ENCODE data around the gene MPIG6B.

The MPIG6B gene

GRCh38 chr6:31765559-31765909 is 42.4 kb downstream of the MPIG6B start:
- Histone ChIP-seq H3K4me1 (ENCODE audit: low read length) (peaks cover 16% of the 10 kb centered on the region), H3K9me3 (replicated peaks; ENCODE audit: insufficient read depth, low read length) (no peaks in the 10 kb centered on the region), H3K9ac (ENCODE audit: low read length) (no peak overlapping the region), H3K27me3 (replicated peaks; ENCODE audit: insufficient read depth, low read length) (no peaks in the 10 kb centered on the region), H4K20me1 (ENCODE audit: insufficient read depth, low read length) (no peaks in the 10 kb centered on the region), H2AFZ (ENCODE audit: low read length) (no peak overlapping the region), H3K27ac (ENCODE audit: low read length) (no peak overlapping the region), H3K79me2 (ENCODE audit: low read length) (no peaks in the 10 kb centered on the region), H3K4me3 (ENCODE audit: low read length) (no peak overlapping the region), H3K36me3 (replicated peaks; ENCODE audit: insufficient read depth, low read length) (no peaks in the 10 kb centered on the region), H3F3A (ENCODE audit: insufficient read depth, low read length) (no peaks in the 10 kb centered on the region; the same call in 1 of the 2 replicates), H3K9me2 (replicated peaks; ENCODE audit: insufficient read depth, low read length) (no peaks in the 10 kb centered on the region), H3K4me2 (ENCODE audit: low read depth, low read length) (no peak overlapping the region)
- TF ChIP-seq, protein P1, sequence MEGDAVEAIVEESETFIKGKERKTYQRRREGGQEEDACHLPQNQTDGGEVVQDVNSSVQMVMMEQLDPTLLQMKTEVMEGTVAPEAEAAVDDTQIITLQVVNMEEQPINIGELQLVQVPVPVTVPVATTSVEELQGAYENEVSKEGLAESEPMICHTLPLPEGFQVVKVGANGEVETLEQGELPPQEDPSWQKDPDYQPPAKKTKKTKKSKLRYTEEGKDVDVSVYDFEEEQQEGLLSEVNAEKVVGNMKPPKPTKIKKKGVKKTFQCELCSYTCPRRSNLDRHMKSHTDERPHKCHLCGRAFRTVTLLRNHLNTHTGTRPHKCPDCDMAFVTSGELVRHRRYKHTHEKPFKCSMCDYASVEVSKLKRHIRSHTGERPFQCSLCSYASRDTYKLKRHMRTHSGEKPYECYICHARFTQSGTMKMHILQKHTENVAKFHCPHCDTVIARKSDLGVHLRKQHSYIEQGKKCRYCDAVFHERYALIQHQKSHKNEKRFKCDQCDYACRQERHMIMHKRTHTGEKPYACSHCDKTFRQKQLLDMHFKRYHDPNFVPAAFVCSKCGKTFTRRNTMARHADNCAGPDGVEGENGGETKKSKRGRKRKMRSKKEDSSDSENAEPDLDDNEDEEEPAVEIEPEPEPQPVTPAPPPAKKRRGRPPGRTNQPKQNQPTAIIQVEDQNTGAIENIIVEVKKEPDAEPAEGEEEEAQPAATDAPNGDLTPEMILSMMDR (IDR thresholded peaks at IDR 0.05; ENCODE audit: low read length): no peak
- no peak for TF ChIP-seq EZH2phosphoT487 (IDR thresholded peaks at IDR 0.05; ENCODE audit: low read length)
- TF ChIP-seq EZH2 (optimal IDR thresholded peaks at IDR 0.05; ENCODE audit: low read depth, low read length): no peak
- no peak for DNase-seq

GRCh38 chr6:31765910-31766794 is 43.0 kb downstream of the MPIG6B start:
- peaks cover 16% of the 10 kb centered on the region for H3K4me1 ChIP-seq (ENCODE audit: low read length)
- no peak overlapping the region for H3K4me2 ChIP-seq (ENCODE audit: low read depth, low read length)

GRCh38 chr6:31767096-31767645 is 44.0 kb downstream of the MPIG6B start:
- TF ChIP-seq, protein P1 (IDR thresholded peaks at IDR 0.05; ENCODE audit: low read length): no peak
- TF ChIP-seq EZH2 (optimal IDR thresholded peaks at IDR 0.05; ENCODE audit: low read depth, low read length) (no peak), EZH2phosphoT487 (IDR thresholded peaks at IDR 0.05; ENCODE audit: low read length) (no peak)
- H3K4me2 ChIP-seq (ENCODE audit: low read depth, low read length): no peak overlapping the region
- no peak for DNase-seq
- no peaks in the 10 kb centered on the region for H3K79me2 ChIP-seq (ENCODE audit: low read length)
- H4K20me1 ChIP-seq (ENCODE audit: insufficient read depth, low read length): no peaks in the 10 kb centered on the region
- H2AFZ ChIP-seq (ENCODE audit: low read length): no peak overlapping the region
- no peaks in the 10 kb centered on the region for H3K27me3 ChIP-seq (replicated peaks; ENCODE audit: insufficient read depth, low read length)
- peaks cover 3% of the 10 kb centered on the region; the same call in 1 of the 2 replicates for H3F3A ChIP-seq (ENCODE audit: insufficient read depth, low read length)
- no peak overlapping the region for H3K4me3 ChIP-seq (ENCODE audit: low read length)
- no peak overlapping the region for H3K9ac ChIP-seq (ENCODE audit: low read length)
- no peaks in the 10 kb centered on the region for H3K36me3 ChIP-seq (replicated peaks; ENCODE audit: insufficient read depth, low read length)
- H3K9me3 ChIP-seq (replicated peaks; ENCODE audit: insufficient read depth, low read length): no peaks in the 10 kb centered on the region
- H3K4me1 ChIP-seq (ENCODE audit: low read length): peaks cover 16% of the 10 kb centered on the region
- no peaks in the 10 kb centered on the region for H3K9me2 ChIP-seq (replicated peaks; ENCODE audit: insufficient read depth, low read length)
- no peak overlapping the region for H3K27ac ChIP-seq (ENCODE audit: low read length)

More at GRCh38 chr6:31765910-31766794, 43.0 kb downstream of the MPIG6B start:
- no peak for DNase-seq
- TF ChIP-seq EZH2 (optimal IDR thresholded peaks at IDR 0.05; ENCODE audit: low read depth, low read length): no peak
- H4K20me1 ChIP-seq (ENCODE audit: insufficient read depth, low read length): no peaks in the 10 kb centered on the region
- peaks cover 3% of the 10 kb centered on the region; the same call in 1 of the 2 replicates for H3F3A ChIP-seq (ENCODE audit: insufficient read depth, low read length)
- no peaks in the 10 kb centered on the region for H3K9me3 ChIP-seq (replicated peaks; ENCODE audit: insufficient read depth, low read length)
- no peaks in the 10 kb centered on the region for H3K9me2 ChIP-seq (replicated peaks; ENCODE audit: insufficient read depth, low read length)
- no peaks in the 10 kb centered on the region for H3K27me3 ChIP-seq (replicated peaks; ENCODE audit: insufficient read depth, low read length)
- no peak overlapping the region for H3K27ac ChIP-seq (ENCODE audit: low read length)
- H3K79me2 ChIP-seq (ENCODE audit: low read length): no peaks in the 10 kb centered on the region
- no peak overlapping the region for H2AFZ ChIP-seq (ENCODE audit: low read length)
- no peak overlapping the region for H3K4me3 ChIP-seq (ENCODE audit: low read length)
- no peaks in the 10 kb centered on the region for H3K36me3 ChIP-seq (replicated peaks; ENCODE audit: insufficient read depth, low read length)
- H3K9ac ChIP-seq (ENCODE audit: low read length): no peak overlapping the region

All from MM.1S (cell line).